ENCODE results near the gene GABRP. TPM values are rescaled to one million over a fixed set of nuclear protein-coding genes. Genes with fewer than 3 reads are reported as not detected.
"Not testable (repeated sequence)": the region's sequence is repeated elsewhere in the genome, so short reads cannot be mapped to it uniquely, and the experiment has no call there.

GABRP gene
- total RNA-seq, 4 donors from 2014 or later, result 0.76 to 1.2 TPM; not detected in 2

GRCh38 chr5:170818232-170818631 lies 34.7 kb downstream of the GABRP start:
- Histone ChIP-seq H3K27me3 (no peaks in the 10 kb centered on the region), H3K4me1 (no peaks in the 10 kb centered on the region), H3K9me3 (no peaks in the 10 kb centered on the region), H3K36me3 (no peaks in the 10 kb centered on the region), H3K27ac (no peak overlapping the region), H3K4me3 (no peak overlapping the region)
- no peak for TF ChIP-seq POLR2A (IDR thresholded peaks at IDR 0.05)
- TF ChIP-seq, protein P1, sequence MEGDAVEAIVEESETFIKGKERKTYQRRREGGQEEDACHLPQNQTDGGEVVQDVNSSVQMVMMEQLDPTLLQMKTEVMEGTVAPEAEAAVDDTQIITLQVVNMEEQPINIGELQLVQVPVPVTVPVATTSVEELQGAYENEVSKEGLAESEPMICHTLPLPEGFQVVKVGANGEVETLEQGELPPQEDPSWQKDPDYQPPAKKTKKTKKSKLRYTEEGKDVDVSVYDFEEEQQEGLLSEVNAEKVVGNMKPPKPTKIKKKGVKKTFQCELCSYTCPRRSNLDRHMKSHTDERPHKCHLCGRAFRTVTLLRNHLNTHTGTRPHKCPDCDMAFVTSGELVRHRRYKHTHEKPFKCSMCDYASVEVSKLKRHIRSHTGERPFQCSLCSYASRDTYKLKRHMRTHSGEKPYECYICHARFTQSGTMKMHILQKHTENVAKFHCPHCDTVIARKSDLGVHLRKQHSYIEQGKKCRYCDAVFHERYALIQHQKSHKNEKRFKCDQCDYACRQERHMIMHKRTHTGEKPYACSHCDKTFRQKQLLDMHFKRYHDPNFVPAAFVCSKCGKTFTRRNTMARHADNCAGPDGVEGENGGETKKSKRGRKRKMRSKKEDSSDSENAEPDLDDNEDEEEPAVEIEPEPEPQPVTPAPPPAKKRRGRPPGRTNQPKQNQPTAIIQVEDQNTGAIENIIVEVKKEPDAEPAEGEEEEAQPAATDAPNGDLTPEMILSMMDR (IDR thresholded peaks at IDR 0.05), result no peak
- DNase-seq, result no peak

- TF ChIP-seq POLR2A (IDR thresholded peaks at IDR 0.05), result no peak
- TF ChIP-seq, protein P1 (IDR thresholded peaks at IDR 0.05), result no peak
- no peaks in the 10 kb centered on the region for H3K36me3 ChIP-seq
- H3K4me3 ChIP-seq, result no peak overlapping the region
- no peak for DNase-seq
- H3K4me1 ChIP-seq, result no peaks in the 10 kb centered on the region
- H3K27ac ChIP-seq, result no peak overlapping the region
- H3K9me3 ChIP-seq, result no peaks in the 10 kb centered on the region
- no peaks in the 10 kb centered on the region for H3K27me3 ChIP-seq
These were observed 36.3 kb downstream of the GABRP start for GRCh38 chr5:170819824-170820223.

DNA sequence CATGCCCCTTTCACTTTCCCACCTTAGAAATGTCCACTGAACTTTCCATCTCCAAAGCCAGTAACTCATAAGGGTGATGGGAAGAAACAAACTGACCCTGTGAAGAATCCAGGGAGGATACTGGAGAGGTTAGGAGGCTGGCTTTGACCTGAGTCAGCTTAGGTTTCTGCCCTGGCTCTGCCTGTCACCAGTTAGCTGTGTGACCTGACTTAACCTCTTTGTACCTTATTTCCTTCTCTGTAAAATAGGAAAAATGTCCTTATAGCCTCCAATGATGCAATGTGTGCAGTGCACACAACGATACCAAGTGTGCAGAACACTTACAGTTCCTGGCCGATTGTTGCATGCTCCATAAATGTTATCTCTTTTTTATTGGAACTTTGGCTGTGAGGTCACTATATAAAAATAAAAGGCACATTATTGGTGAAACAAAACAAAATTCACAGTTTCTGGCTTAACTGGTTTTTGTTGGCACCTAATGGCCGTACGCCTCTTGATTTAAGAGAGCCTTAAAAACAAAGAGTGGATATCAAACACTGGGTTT lies 37.8 kb downstream of the GABRP start:
- no peak for DNase-seq
- Histone ChIP-seq H3K27me3 (no peaks in the 10 kb centered on the region), H3K27ac (no peak overlapping the region), H3K4me1 (no peaks in the 10 kb centered on the region), H3K36me3 (no peaks in the 10 kb centered on the region), H3K9me3 (no peaks in the 10 kb centered on the region), H3K4me3 (no peak overlapping the region)
- TF ChIP-seq, protein P1 (IDR thresholded peaks at IDR 0.05), result no peak
- TF ChIP-seq POLR2A (IDR thresholded peaks at IDR 0.05), result no peak

- Histone ChIP-seq H3K36me3 (no peaks in the 10 kb centered on the region), H3K27me3 (no peaks in the 10 kb centered on the region)
- no peak for DNase-seq
These were observed 42.6 kb downstream of the GABRP start for GRCh38 chr5:170826117-170826516.

GRCh38 chr5:170832241-170832640 lies 48.7 kb downstream of the GABRP start:
- H3K4me3 ChIP-seq, result no peak overlapping the region
- no peaks in the 10 kb centered on the region for H3K36me3 ChIP-seq
- no peaks in the 10 kb centered on the region for H3K4me1 ChIP-seq
- TF ChIP-seq, protein P1 (IDR thresholded peaks at IDR 0.05), result no peak
- no peak for TF ChIP-seq POLR2A (IDR thresholded peaks at IDR 0.05)
- H3K9me3 ChIP-seq, result no peaks in the 10 kb centered on the region
- H3K27me3 ChIP-seq, result no peaks in the 10 kb centered on the region
- DNase-seq, result no peak
- no peak overlapping the region for H3K27ac ChIP-seq

More at GRCh38 chr5:170826117-170826516, 42.6 kb downstream of the GABRP start:
- no peak for TF ChIP-seq POLR2A (IDR thresholded peaks at IDR 0.05)
- TF ChIP-seq, protein P1 (IDR thresholded peaks at IDR 0.05), result no peak
- no peaks in the 10 kb centered on the region for H3K9me3 ChIP-seq
- H3K27ac ChIP-seq, result no peak overlapping the region
- H3K4me3 ChIP-seq, result no peak overlapping the region
- no peaks in the 10 kb centered on the region for H3K4me1 ChIP-seq

- not testable (repeated sequence) for H3K9me3 ChIP-seq, H3K36me3 ChIP-seq, H3K4me1 ChIP-seq, DNase-seq, H3K27ac ChIP-seq, H3K27me3 ChIP-seq, H3K4me3 ChIP-seq
These were observed 50.5 kb downstream of the GABRP start for GRCh38 chr5:170833981-170834380.
